ENCODE results near the gene NAA15. TPM values are rescaled to one million over a fixed set of nuclear protein-coding genes. Genes with fewer than 3 reads are reported as not detected.
"Not testable (repeated sequence)": the region's sequence is repeated elsewhere in the genome, so short reads cannot be mapped to it uniquely, and the experiment has no call there.

Gene NAA15
- total and polyA plus RNA-seq, 3 experiments from 2014 or later = 47.0 to 122 (median 116) TPM

- Histone ChIP-seq H3K9me3 (ENCODE audit: low read length) (no peaks in the 10 kb centered on the region), H3K36me3 (ENCODE audit: insufficient read depth, low read length) (no peaks in the 10 kb centered on the region), H3K4me3 (ENCODE audit: low read length) (no peak overlapping the region), H3K27me3 (ENCODE audit: insufficient read depth, low read length, poor library complexity, severe bottlenecking) (no peaks in the 10 kb centered on the region), H3K4me1 (ENCODE audit: insufficient read depth, low read length) (no peaks in the 10 kb centered on the region), H3K27ac (ENCODE audit: low read depth, low read length) (no peak overlapping the region)
- no peaks in the 10 kb centered on the region for H3K27me3 Mint-ChIP-seq
- ChIA-PET CTCF (no interaction called here), POLR2A (no interaction called here)
- no peaks in the 10 kb centered on the region for H3K9me3 Mint-ChIP-seq
- DNase-seq = no peak
- peaks cover 0 to 1% (median 0%) of the 10 kb centered on the region in 3 donors for H3K4me1 Mint-ChIP-seq
- peaks cover 0 to 17% (median 17%) of the 10 kb centered on the region in 3 donors for H3K36me3 Mint-ChIP-seq
- no peak overlapping the region for H3K27ac Mint-ChIP-seq
- no peak overlapping the region for H3K4me3 Mint-ChIP-seq
Measured at GRCh38 chr4:139402436-139402835, 101.1 kb downstream of the NAA15 start.

- CTCF ChIA-PET = no interaction called here
- POLR2A ChIA-PET = no interaction called here
- H3K4me1 ChIP-seq (ENCODE audit: insufficient read depth, low read length) = no peaks in the 10 kb centered on the region
Measured at GRCh38 chr4:139403462-139403861, 102.2 kb downstream of the NAA15 start.

DNA sequence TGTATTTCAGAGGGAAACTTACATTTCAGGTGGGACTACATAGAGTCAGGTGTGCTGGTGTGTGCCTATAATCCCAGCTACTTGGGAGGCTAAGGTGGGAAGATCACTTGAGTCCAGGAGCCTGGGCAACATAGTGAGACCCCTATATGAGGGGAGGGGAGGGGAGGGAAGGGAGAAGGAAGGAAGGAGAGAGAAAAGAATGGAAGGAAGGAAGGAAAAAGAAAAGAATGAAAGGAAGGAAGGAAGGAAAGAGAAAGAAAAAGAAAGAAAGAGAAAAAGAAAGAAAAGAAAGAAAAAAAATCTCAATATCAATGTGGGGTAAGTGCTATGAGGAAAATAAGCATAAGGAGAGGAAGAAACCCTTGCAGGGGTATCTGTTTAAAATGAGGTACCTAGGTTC lies 109.0 kb downstream of the NAA15 start:
- peaks cover 11 to 31% (median 20%) of the 10 kb centered on the region in 3 donors for H3K36me3 Mint-ChIP-seq
- no peak overlapping the region for H3K27ac ChIP-seq (ENCODE audit: low read depth, low read length)
- CTCF ChIA-PET = no interaction called here

More at GRCh38 chr4:139403462-139403861, 102.2 kb downstream of the NAA15 start:
- H3K27me3 Mint-ChIP-seq = no peaks in the 10 kb centered on the region
- peaks cover 0 to 19% (median 17%) of the 10 kb centered on the region in 3 donors for H3K36me3 Mint-ChIP-seq
- Histone ChIP-seq H3K4me3 (ENCODE audit: low read length) (no peak overlapping the region), H3K27ac (ENCODE audit: low read depth, low read length) (no peak overlapping the region), H3K9me3 (ENCODE audit: low read length) (no peaks in the 10 kb centered on the region), H3K36me3 (ENCODE audit: insufficient read depth, low read length) (no peaks in the 10 kb centered on the region), H3K27me3 (ENCODE audit: insufficient read depth, low read length, poor library complexity, severe bottlenecking) (no peaks in the 10 kb centered on the region)
- no peak overlapping the region for H3K4me3 Mint-ChIP-seq
- DNase-seq = no peak
- H3K9me3 Mint-ChIP-seq = no peaks in the 10 kb centered on the region
- H3K27ac Mint-ChIP-seq = peak overlapping the region in 1 of 8 donors; percentile 65
- no peaks in the 10 kb centered on the region for H3K4me1 Mint-ChIP-seq

GRCh38 chr4:139414671-139415210 lies 113.4 kb downstream of the NAA15 start:
- not testable (repeated sequence) for H3K9me3 Mint-ChIP-seq; H3K4me1 ChIP-seq (ENCODE audit: insufficient read depth, low read length); H3K27me3 Mint-ChIP-seq; DNase-seq; H3K27ac ChIP-seq (ENCODE audit: low read depth, low read length); H3K9me3 ChIP-seq (ENCODE audit: low read length); H3K4me3 ChIP-seq (ENCODE audit: low read length); H3K27me3 ChIP-seq (ENCODE audit: insufficient read depth, low read length, poor library complexity, severe bottlenecking); H3K36me3 ChIP-seq (ENCODE audit: insufficient read depth, low read length); H3K4me3 Mint-ChIP-seq
- POLR2A ChIA-PET = interaction anchor here (0.6 kb wide), 1 partner anchor 185 kb away, joined by 3 read pairs; no protein-coding TSS in a partner anchor
- CTCF ChIA-PET = interaction anchor here (1.5 kb wide), 1 partner anchor 12 kb away, joined by 4 read pairs; no protein-coding TSS in a partner anchor
- H3K36me3 Mint-ChIP-seq = peaks cover 12 to 29% (median 16%) of the 10 kb centered on the region in 3 donors
- peaks cover 6 to 13% (median 10%) of the 10 kb centered on the region in 3 donors for H3K4me1 Mint-ChIP-seq
- H3K27ac Mint-ChIP-seq = peak overlapping the region in 1 of 8 donors; percentile 12

More for the DNA sequence above, 109.0 kb downstream of the NAA15 start:
- Mint-ChIP-seq H3K9me3 (peaks cover 5 to 9% (median 5%) of the 10 kb centered on the region in 5 donors), H3K27me3 (peaks cover 0 to 2% of the 10 kb centered on the region in 2 donors), H3K4me1 (no peaks in the 10 kb centered on the region), H3K27ac (peak overlapping the region in 2 of 8 donors; percentile 28 to 47), H3K4me3 (no peak overlapping the region)
- POLR2A ChIA-PET = no interaction called here
- Histone ChIP-seq H3K4me3 (ENCODE audit: low read length) (no peak overlapping the region), H3K9me3 (ENCODE audit: low read length) (no peaks in the 10 kb centered on the region), H3K36me3 (ENCODE audit: insufficient read depth, low read length) (no peaks in the 10 kb centered on the region), H3K27me3 (ENCODE audit: insufficient read depth, low read length, poor library complexity, severe bottlenecking) (no peaks in the 10 kb centered on the region), H3K4me1 (ENCODE audit: insufficient read depth, low read length) (no peaks in the 10 kb centered on the region)
- no peak for DNase-seq

DNA sequence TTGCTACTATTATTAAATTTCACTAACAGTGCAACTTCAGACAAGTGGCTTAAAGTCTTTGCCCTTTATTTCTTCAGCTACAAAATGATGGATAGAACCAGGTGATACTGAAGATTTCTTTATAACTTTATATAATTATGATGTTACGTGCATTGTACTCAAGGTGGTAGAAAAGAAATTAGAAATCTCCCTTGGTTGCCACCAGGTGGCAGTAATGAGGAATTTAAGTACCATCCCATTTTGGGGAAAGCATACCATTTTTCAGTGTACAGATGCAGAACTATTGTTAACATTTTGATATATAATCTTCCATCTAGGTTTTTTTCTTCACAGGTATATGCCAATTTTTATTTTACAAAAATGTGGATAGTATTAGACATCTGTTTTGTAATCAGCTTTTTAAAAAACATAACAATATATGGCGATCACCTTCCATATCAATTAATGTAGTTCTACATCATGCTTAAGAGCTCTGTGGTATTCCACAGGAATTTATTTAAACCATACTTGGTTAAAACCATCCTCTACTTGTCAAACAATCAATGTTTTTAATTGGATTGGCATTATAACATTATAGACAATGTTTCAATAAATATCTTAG lies 114.9 kb downstream of the NAA15 start:
- peaks cover 5 to 9% (median 7%) of the 10 kb centered on the region in 5 donors for H3K9me3 Mint-ChIP-seq
- H3K4me1 Mint-ChIP-seq = peaks cover 6 to 15% (median 11%) of the 10 kb centered on the region in 3 donors
- H3K36me3 Mint-ChIP-seq = peaks cover 12 to 29% (median 16%) of the 10 kb centered on the region in 3 donors
- H3K27ac ChIP-seq (ENCODE audit: low read depth, low read length) = no peak overlapping the region
- H3K27me3 ChIP-seq (ENCODE audit: insufficient read depth, low read length, poor library complexity, severe bottlenecking) = no peaks in the 10 kb centered on the region
- no peaks in the 10 kb centered on the region for H3K27me3 Mint-ChIP-seq
- ChIA-PET POLR2A (interaction anchor here (0.7 kb wide), 1 partner anchor 388 kb away, joined by 4 read pairs; no protein-coding TSS in a partner anchor), CTCF (interaction anchor here (0.7 to 1.4 kb wide), 4 partner anchors 17 to 240 kb away, joined by 3 to 5 read pairs (median 4); no protein-coding TSS in a partner anchor)
- no peaks in the 10 kb centered on the region for H3K36me3 ChIP-seq (ENCODE audit: insufficient read depth, low read length)
- H3K4me3 Mint-ChIP-seq = no peak overlapping the region
- H3K4me1 ChIP-seq (ENCODE audit: insufficient read depth, low read length) = no peaks in the 10 kb centered on the region
- H3K27ac Mint-ChIP-seq = no peak overlapping the region
- no peak overlapping the region for H3K4me3 ChIP-seq (ENCODE audit: low read length)
- peak in 2 of 5 donors; percentile 26 to 37 for DNase-seq
- no peaks in the 10 kb centered on the region for H3K9me3 ChIP-seq (ENCODE audit: low read length)

GRCh38 chr4:139419388-139419914 lies 118.1 kb downstream of the NAA15 start:
- H3K27ac Mint-ChIP-seq = peak overlapping the region in 6 of 8 donors; percentile 8 to 91 (median 74)
- no peaks in the 10 kb centered on the region for H3K27me3 Mint-ChIP-seq
- peaks cover 14 to 28% (median 15%) of the 10 kb centered on the region in 3 donors for H3K36me3 Mint-ChIP-seq
- no peak overlapping the region for H3K4me3 ChIP-seq (ENCODE audit: low read length)
- no peaks in the 10 kb centered on the region for H3K27me3 ChIP-seq (ENCODE audit: insufficient read depth, low read length, poor library complexity, severe bottlenecking)
- H3K36me3 ChIP-seq (ENCODE audit: insufficient read depth, low read length) = no peaks in the 10 kb centered on the region
- no peak overlapping the region for H3K4me3 Mint-ChIP-seq
- H3K9me3 Mint-ChIP-seq = peaks cover 8 to 18% (median 13%) of the 10 kb centered on the region in 5 donors
- peak in 1 of 5 donors; percentile 5 for DNase-seq
- H3K27ac ChIP-seq (ENCODE audit: low read depth, low read length) = no peak overlapping the region
- H3K9me3 ChIP-seq (ENCODE audit: low read length) = no peaks in the 10 kb centered on the region
- H3K4me1 Mint-ChIP-seq = peaks cover 6 to 15% (median 11%) of the 10 kb centered on the region in 3 donors
- POLR2A ChIA-PET = no interaction called here
- H3K4me1 ChIP-seq (ENCODE audit: insufficient read depth, low read length) = no peaks in the 10 kb centered on the region
- CTCF ChIA-PET = interaction anchor here (2.4 kb wide), 1 partner anchor 34 kb away, joined by 7 read pairs; no protein-coding TSS in a partner anchor

DNA sequence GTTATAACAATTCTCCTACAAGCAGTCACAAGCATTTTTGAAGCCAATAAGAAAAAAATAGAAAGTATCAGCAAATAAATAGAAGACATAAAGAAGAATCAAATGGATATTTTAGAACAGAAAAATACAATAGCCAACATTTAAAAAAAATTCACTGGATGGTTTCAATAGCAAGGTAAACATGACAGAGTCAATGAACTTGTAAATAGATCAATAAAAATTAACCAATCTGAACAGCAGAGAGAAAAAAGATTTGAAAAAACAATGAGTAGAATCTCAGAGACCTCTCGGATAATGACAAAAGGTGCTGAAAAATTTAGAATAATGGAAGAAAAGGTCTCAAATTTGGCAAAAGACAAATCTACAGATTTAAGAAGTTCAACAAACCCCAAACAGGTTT lies 119.3 kb downstream of the NAA15 start:
- CTCF ChIA-PET = no interaction called here
- H3K4me1 ChIP-seq (ENCODE audit: insufficient read depth, low read length) = no peaks in the 10 kb centered on the region
- no peak overlapping the region for H3K27ac ChIP-seq (ENCODE audit: low read depth, low read length)
- no peaks in the 10 kb centered on the region for H3K9me3 ChIP-seq (ENCODE audit: low read length)
- Mint-ChIP-seq H3K36me3 (peaks cover 8 to 25% (median 15%) of the 10 kb centered on the region in 3 donors), H3K27ac (peak overlapping the region in 6 of 8 donors; percentile 8 to 64 (median 29)), H3K4me3 (no peak overlapping the region), H3K4me1 (peaks cover 6 to 15% (median 11%) of the 10 kb centered on the region in 3 donors), H3K9me3 (peaks cover 3 to 13% (median 8%) of the 10 kb centered on the region in 5 donors), H3K27me3 (no peaks in the 10 kb centered on the region)
- DNase-seq = no peak
- POLR2A ChIA-PET = no interaction called here
- H3K36me3 ChIP-seq (ENCODE audit: insufficient read depth, low read length) = no peaks in the 10 kb centered on the region
- no peak overlapping the region for H3K4me3 ChIP-seq (ENCODE audit: low read length)
- no peaks in the 10 kb centered on the region for H3K27me3 ChIP-seq (ENCODE audit: insufficient read depth, low read length, poor library complexity, severe bottlenecking)

GRCh38 chr4:139436122-139436521 lies 134.8 kb downstream of the NAA15 start:
- no peaks in the 10 kb centered on the region for H3K27me3 Mint-ChIP-seq
- peaks cover 4% of the 10 kb centered on the region for H3K9me3 ChIP-seq (ENCODE audit: low read length)
- H3K27me3 ChIP-seq (ENCODE audit: insufficient read depth, low read length, poor library complexity, severe bottlenecking) = no peaks in the 10 kb centered on the region
- peaks cover 0 to 5% (median 4%) of the 10 kb centered on the region in 3 donors for H3K4me1 Mint-ChIP-seq
- peak overlapping the region in 1 of 7 donors; percentile 41 for H3K4me3 Mint-ChIP-seq
- ChIA-PET POLR2A (interaction anchor here (0.6 kb wide), 1 partner anchor 225 kb away, joined by 3 read pairs; no protein-coding TSS in a partner anchor), CTCF (no interaction called here)
- peaks cover 23 to 65% (median 40%) of the 10 kb centered on the region in 3 donors for H3K36me3 Mint-ChIP-seq
- H3K36me3 ChIP-seq (ENCODE audit: insufficient read depth, low read length) = no peaks in the 10 kb centered on the region
- DNase-seq = no peak
- H3K27ac ChIP-seq (ENCODE audit: low read depth, low read length) = no peak overlapping the region
- no peak overlapping the region for H3K27ac Mint-ChIP-seq
- no peak overlapping the region for H3K4me3 ChIP-seq (ENCODE audit: low read length)
- peaks cover 13 to 40% (median 31%) of the 10 kb centered on the region in 5 donors for H3K9me3 Mint-ChIP-seq
- H3K4me1 ChIP-seq (ENCODE audit: insufficient read depth, low read length) = no peaks in the 10 kb centered on the region
